Heart right ventricle (tissue), 16 donors: ENCODE results near the gene GIPR. TPM values are rescaled to one million over a fixed set of nuclear protein-coding genes. Genes with fewer than 3 reads are reported as not detected.

Experiments used
- ATAC-seq, 8 donors: fragments of 200-7000 bp; cut with Tn5 transposase; one replicate each; pipeline ENCODE4 v1.9.1; 2020; ENCODE audit warnings: mild to moderate bottlenecking in 8 of 8, moderate library complexity in 8 of 8, moderate number of reproducible peaks in 1 of 8
- DNase-seq, 2 donors: peaks; one replicate each; pipeline ENCODE4 v3.0.0-alpha.2; 2020
- H3K27ac ChIP-seq, 10 donors: fragments of 200-600 bp; sonication (generic) in 2 of 10; one replicate each; pipeline versions ENCODE4 v1.5.0 to v1.8.0; 2020 to 2022; ENCODE audit warnings: mild to moderate bottlenecking in 3 of 10
- H3K27me3 ChIP-seq, 7 donors: fragments of 200-600 bp; one replicate each; pipeline ENCODE4 v1.8.0; 2021 to 2022; ENCODE audit warnings: mild to moderate bottlenecking in 2 of 7
- H3K36me3 ChIP-seq, 9 donors: fragments of 200-600 bp; sonication (generic) in 1 of 9; one replicate each; pipeline versions ENCODE4 v1.5.0 to v1.8.0; 2020 to 2022; ENCODE audit warnings: mild to moderate bottlenecking in 2 of 9
- H3K4me1 ChIP-seq, 9 donors: fragments of 200-600 bp; sonication (generic) in 1 of 9; one replicate each; pipeline versions ENCODE4 v1.5.0 to v1.8.0; 2020 to 2022; ENCODE audit warnings: mild to moderate bottlenecking in 4 of 9
- H3K4me3 ChIP-seq, 10 donors: fragments of 200-600 bp; sonication (generic) in 2 of 10; one replicate each; pipeline versions ENCODE4 v1.5.0 to v1.8.0; 2020 to 2022; ENCODE audit warnings: mild to moderate bottlenecking in 7 of 10, moderate library complexity in 2 of 10
- H3K9me3 ChIP-seq, 11 donors: fragments of 200-600 bp in 10 of 11; sonication (generic) in 2 of 11; one replicate each; pipeline versions ENCODE4 v1.5.0 to v1.8.0; 2013 to 2022; ENCODE audit warnings: mild to moderate bottlenecking in 2 of 11, control low read depth in 1 of 11, moderate library complexity in 1 of 11
- CTCF ChIP-seq, 9 donors: fragments of 200-600 bp; sonication (generic) in 2 of 9; IDR thresholded peaks; one replicate each; pipeline versions ENCODE4 v1.5.0 to v1.8.0; 2021 to 2022; ENCODE audit warnings: antibody characterized with exemption in 9 of 9, mild to moderate bottlenecking in 5 of 9, moderate library complexity in 1 of 9
- WGBS, 2 donors: extraction: QIAGEN DNeasy Blood & Tissue Kit; methylation state at CpG; one replicate each; pipeline ENCODE4 v1.1.7; 2013; ENCODE audit warnings: inconsistent platforms in 1 of 2; 5-methylcytosine and 5-hydroxymethylcytosine counted together
- intact Hi-C, 10 donors: fragments of 100-400 bp; cut with DNase I; formaldehyde crosslinking; loops; one replicate each; pipeline versions ENCODE4 v1.11.1 to v1.14.2; 2022
- polyA plus RNA-seq, 2 donors: library from polyadenylated mRNA; stranded (reverse); fragments of 200-250 nt; gene quantifications; one replicate each; pipeline ENCODE4 v1.2.3, GENCODE V29; 2013
- total RNA-seq, 10 donors: library from RNA; stranded (reverse); fragmentation: NEBNext Ultra II Directional in 3 of 10; extraction: Animal tissue kit (Norgen Biotek cat#: 25700) in 3 of 10; gene quantifications; one replicate each; pipeline versions ENCODE4 v1.2.1 to v1.2.4, GENCODE V29; 2021 to 2023
- donor health status: Arrhythmogenic right ventricular cardiomyopathy.
- donor health status: ischemic (EF 13 %, LVEDD 7.1; RV severe dilation, severe dysfunction).
- donor health status: healthy with polysubstance abuse.
- donor health status: DM: no; HTN: yes; CAD: no.
- donor health status: DM: no; HTN: no; CAD: no.
- donor health status: ischemic (EF 25% LVEDD 6.9; RV normal size, moderate dysfunction).
- donor health status: ischemic (EF 25% LVEDD 5.7; RV mildly dilated, moderate dysfunction).
- donor health status: healthy.
- donor health status: DM: yes; HTN: yes; CAD: no.
- donor health status: Ischemic cardiomyopathy.
- donor health status: ischemic (EF 35%, LVEDD 5.7; RV mildly dilated, moderate dysfunction).
- donor health status: nonischemic (EF 11% LVEDD 7.7; RV severe dilation, severe dysfunction).
- donor health status: DM: yes; HTN: yes; CAD: no.
- donor health status: PGD.
- donor health status: ischemic (EF 29% LVEDD 5.4; RV normal size, mild dysfunction).
- donor health status: nonischemic (EF 23%, LVEDD 6.1; RV moderate dilation, normal function).

Gene GIPR
- total and polyA plus RNA-seq, 12 donors = 2.4 to 16.6 (median 4.4) TPM

- Histone ChIP-seq H3K4me1 (peaks cover 4 to 55% (median 36%) of the 10 kb centered on the region in 9 donors), H3K9me3 (no peaks in the 10 kb centered on the region), H3K27me3 (no peaks in the 10 kb centered on the region), H3K36me3 (peaks cover 0 to 8% (median 0%) of the 10 kb centered on the region in 9 donors), H3K27ac (peak overlapping the region in 2 of 10 donors; percentile 1 to 35), H3K4me3 (no peak overlapping the region)
- ATAC-seq (no peak), DNase-seq (no peak)
- 59 to 65% methylated on average over 2 of the region's 2 CpGs for WGBS, 2 donors
- intact Hi-C loops = no loop called here
- TF ChIP-seq CTCF (IDR thresholded peaks at IDR 0.05) = no peak
These were observed 31.1 kb upstream of the GIPR start for GRCh38 chr19:45636902-45637301.

- H3K9me3 ChIP-seq = no peaks in the 10 kb centered on the region
- WGBS, 2 donors = 75% methylated on average over 19 of the region's 19 CpGs
- peak overlapping the region in 9 of 10 donors; percentile 39 to 72 (median 67) for H3K4me3 ChIP-seq
- ATAC-seq (no peak), DNase-seq (no peak)
- H3K4me1 ChIP-seq = peaks cover 4 to 56% (median 48%) of the 10 kb centered on the region in 9 donors
- no peak for TF ChIP-seq CTCF (IDR thresholded peaks at IDR 0.05)
- intact Hi-C loops = no loop called here
- no peaks in the 10 kb centered on the region for H3K27me3 ChIP-seq
- peaks cover 0 to 5% (median 0%) of the 10 kb centered on the region in 9 donors for H3K36me3 ChIP-seq
- peak overlapping the region in 4 of 10 donors; percentile 54 to 79 (median 66) for H3K27ac ChIP-seq
These were observed 29.9 kb upstream of the GIPR start for GRCh38 chr19:45637890-45638667.

GRCh38 chr19:45638930-45639729 is 28.9 kb upstream of the GIPR start, which contains the start of gene EML2:
TSS of gene EML2 (minus strand) at chr19:45639397. CDS start at chr19:45639376, 21 bp downstream.
- Histone ChIP-seq H3K27ac (peak within 1 kb of the TSS in 8 of 10 donors; percentile 15 to 79 (median 52)), H3K4me1 (peaks cover 4 to 62% (median 54%) of the 10 kb centered on the region in 9 donors), H3K27me3 (peaks cover 0 to 7% (median 0%) of the 10 kb centered on the region in 7 donors), H3K9me3 (no peaks in the 10 kb centered on the region), H3K4me3 (peak within 1 kb of the TSS; percentile 39 to 72 (median 66)), H3K36me3 (peaks cover 0 to 5% (median 0%) of the 10 kb centered on the region in 9 donors)
- TF ChIP-seq CTCF (IDR thresholded peaks at IDR 0.05) = peak in 4 of 9 donors; percentile 16 to 33 (median 20)
- 5 to 7% methylated on average over 52 of the region's 52 CpGs for WGBS, 2 donors
- ATAC-seq = peak in 7 of 8 donors; percentile 21 to 56 (median 44)
- peak in 1 of 2 donors; percentile 55 for DNase-seq
- intact Hi-C loops = no loop called here

GRCh38 chr19:45640849-45641273 is 27.2 kb upstream of the GIPR start:
- peaks cover 4 to 66% (median 54%) of the 10 kb centered on the region in 9 donors for H3K4me1 ChIP-seq
- H3K4me3 ChIP-seq = peak overlapping the region in 2 of 10 donors; percentile 51
- intact Hi-C loops = loop anchor here in 9 of 10 donors (5.0 to 10.0 kb wide), 7 partner anchors 34 to 216 kb away; partner anchors contain the start of genes OPA3 (in 3 of the 9), PPM1N (in 3 of the 9), RTN2 (in 3 of the 9) and ERCC1 (in 1 of the 9)
- no peak for ATAC-seq
- peaks cover 0 to 20% (median 0%) of the 10 kb centered on the region in 7 donors for H3K27me3 ChIP-seq
- peak overlapping the region in 9 of 10 donors; percentile 74 to 89 (median 82) for H3K27ac ChIP-seq
- H3K36me3 ChIP-seq = no peaks in the 10 kb centered on the region
- DNase-seq = peak in 1 of 2 donors; percentile 23
- WGBS, 2 donors = 51 to 58% methylated on average over 17 of the region's 17 CpGs
- no peak for TF ChIP-seq CTCF (IDR thresholded peaks at IDR 0.05)
- no peaks in the 10 kb centered on the region for H3K9me3 ChIP-seq
